Measurements from ENCODE around the gene IP6K2.

The IP6K2 gene

DNA sequence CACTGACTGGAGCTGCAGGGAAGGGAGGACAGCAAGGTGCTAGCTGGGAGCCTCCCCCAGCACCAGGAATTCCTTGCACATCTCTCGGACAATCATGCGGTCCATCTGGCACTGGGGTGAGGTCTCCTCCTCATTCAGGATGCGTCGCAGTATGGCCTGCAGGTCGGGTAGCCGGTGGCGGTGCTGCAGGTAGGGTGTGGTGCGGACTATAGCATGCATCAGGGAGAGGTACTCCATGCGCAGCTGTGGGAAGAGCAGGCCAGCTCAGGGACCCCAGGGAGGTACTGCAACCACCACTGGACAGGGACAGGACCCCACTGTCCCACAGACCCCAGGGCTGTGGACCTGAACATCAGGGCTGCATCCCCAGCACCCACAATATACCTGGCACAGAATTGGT, 42.5 kb downstream of the IP6K2 start:
- Histone ChIP-seq H3K4me3 (no peak overlapping the region), H3K27ac (no peak overlapping the region)
- no peak for TF ChIP-seq CTCF (IDR thresholded peaks at IDR 0.05)
- DNase-seq (ENCODE audit: low spot score) = no peak

DNA sequence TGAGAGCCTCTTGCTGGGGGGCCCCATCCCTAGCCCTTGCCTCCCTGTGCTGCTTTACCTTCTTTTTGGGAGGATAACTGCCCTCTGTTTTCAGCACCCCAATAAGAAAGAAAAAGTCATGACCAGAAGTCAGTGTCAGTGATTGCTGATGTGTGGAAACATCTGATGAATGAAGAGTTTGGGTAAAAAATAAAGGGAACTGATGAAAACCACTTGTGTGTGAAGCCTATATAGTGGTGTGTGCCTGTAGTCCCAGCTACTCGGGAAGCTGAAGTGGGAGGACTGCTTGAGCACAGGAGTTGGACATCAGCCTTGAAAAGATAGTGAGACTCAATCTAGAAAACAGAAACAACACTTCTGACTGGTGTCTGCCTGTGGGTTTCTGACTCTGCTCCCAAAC, 44.5 kb downstream of the IP6K2 start:
- TF ChIP-seq CTCF (IDR thresholded peaks at IDR 0.05) = no peak
- DNase-seq (ENCODE audit: low spot score) = no peak
- H3K4me3 ChIP-seq = no peak overlapping the region
- no peak overlapping the region for H3K27ac ChIP-seq

GRCh38 chr3:48664929-48665328, 52.1 kb downstream of the IP6K2 start:
- Histone ChIP-seq H3K27ac (peak overlapping the region in 1 of 2 donors; percentile 95), H3K4me3 (no peak overlapping the region)
- no peak for DNase-seq (ENCODE audit: low spot score)
- no peak for TF ChIP-seq CTCF (IDR thresholded peaks at IDR 0.05)

DNA sequence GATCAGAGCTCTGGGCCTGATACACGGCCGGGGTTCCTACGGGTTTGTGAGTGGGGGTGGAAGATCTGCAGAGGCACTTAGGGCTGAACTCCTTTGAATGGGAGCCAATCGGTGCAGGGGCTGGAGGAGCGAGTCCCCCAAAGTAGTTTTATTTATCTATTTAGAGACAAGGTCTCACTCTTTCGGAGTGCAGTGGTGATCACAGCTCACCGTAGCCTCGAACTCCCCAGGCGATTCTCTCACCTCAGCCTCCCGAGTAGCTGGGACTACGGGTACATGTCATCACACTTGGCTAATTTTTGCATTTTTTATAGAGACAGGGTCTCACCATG, 52.7 kb downstream of the IP6K2 start:
- no peak for DNase-seq (ENCODE audit: low spot score)
- TF ChIP-seq CTCF (IDR thresholded peaks at IDR 0.05) = no peak
- peak overlapping the region; percentile 90 for H3K4me3 ChIP-seq
- H3K27ac ChIP-seq = peak overlapping the region; percentile 93 to 95

DNA sequence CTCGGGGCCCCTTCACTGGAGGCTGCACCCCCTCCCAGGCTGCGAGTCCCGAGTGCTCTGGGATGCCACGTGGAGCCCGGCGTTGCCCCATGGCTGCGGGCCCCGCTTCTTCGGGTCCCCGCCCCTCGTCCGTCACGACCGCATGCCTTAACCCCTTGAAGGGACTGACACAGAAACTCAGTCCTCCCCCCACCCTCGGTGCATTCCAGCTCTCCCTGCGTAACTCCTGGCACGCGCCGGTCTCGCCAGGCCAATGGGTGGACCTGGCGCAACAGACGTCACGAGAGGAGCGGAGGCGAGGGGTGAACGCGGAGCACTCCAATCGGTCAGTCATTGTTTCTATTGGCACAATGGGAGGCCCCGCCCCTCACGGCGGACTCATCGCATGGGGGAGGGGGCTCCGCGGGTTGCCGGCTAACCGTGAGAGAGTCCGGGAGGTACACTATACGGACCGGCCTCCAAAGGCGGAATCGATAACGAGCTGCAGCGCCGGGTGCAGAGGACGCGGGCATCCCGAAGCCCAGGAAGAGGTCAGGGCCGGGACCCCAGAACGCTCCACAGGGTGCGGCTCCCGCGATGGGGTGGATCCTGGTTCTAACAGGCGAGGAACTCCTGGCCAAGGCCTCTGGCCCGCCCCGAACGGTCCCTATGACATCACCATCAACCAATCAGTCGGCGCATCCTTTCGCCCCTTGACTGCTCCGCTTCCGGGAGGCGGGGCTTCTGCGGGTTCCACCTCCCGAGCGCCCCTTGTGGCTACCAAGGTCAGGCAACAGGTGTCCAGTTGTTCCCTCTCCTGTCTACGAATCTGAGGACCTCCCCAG, 53.3 kb downstream of the IP6K2 start:
- peak; percentile 99 for DNase-seq (ENCODE audit: low spot score)
- H3K27ac ChIP-seq = peak overlapping the region; percentile 93 to 95
- peak overlapping the region; percentile 90 for H3K4me3 ChIP-seq
- TF ChIP-seq CTCF (IDR thresholded peaks at IDR 0.05) = peak; percentile 33

DNA sequence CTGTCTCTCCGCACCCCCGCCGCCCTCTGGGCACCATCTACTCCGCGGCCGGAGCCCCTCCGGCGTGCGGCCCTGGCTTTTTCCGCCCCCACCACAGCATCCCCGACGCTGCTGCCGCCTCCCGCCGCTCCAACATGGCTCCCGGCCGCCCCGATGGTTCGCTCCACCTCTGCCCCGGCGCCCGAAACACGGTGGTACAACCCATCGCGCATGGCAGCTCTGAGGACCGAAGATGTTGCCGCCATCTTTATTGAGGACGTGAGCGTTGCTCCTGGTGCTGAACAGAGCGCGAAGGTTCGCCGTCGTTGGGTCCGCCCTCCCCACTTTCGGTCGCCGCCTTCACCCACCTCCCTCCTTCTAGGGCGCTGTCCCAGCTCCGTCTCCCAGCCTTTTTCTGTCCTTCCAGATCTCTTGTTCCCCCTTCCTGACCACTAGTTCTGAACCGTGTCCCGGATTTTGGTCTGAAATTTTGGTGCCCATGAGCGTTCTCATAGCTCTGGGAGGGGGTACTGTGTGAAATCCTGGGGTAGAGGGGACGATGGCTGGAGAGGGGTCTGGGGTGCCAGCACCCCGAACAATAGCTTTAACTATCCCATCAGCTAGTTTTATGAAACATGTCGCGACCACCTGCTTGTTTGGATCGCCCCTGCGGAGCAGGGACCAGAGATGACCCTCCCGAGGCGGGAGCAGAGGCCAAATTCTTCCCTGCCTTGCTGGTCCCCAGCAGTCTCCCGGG, 54.1 kb downstream of the IP6K2 start, which contains the start of gene CELSR3:
Gene CELSR3 (minus strand): TSS at position 134 of the 736 bp plus-strand sequence. CDS start 252 bp downstream, outside the sequence.
- peak within 1 kb of the TSS; percentile 90 for H3K4me3 ChIP-seq
- no peak for TF ChIP-seq CTCF (IDR thresholded peaks at IDR 0.05)
- DNase-seq (ENCODE audit: low spot score) = peak; percentile 85
- H3K27ac ChIP-seq = peak within 1 kb of the TSS; percentile 93 to 95
